GM12873 (cell line): Measurements from ENCODE around the gene KARS1.

Experiments used
- CTCF ChIP-seq: IDR thresholded peaks from 2 replicates; pipeline ENCODE4 v1.5.1; 2012; ENCODE audit warnings: low read depth, mild to moderate bottlenecking, moderate library complexity, low read length, control low read depth; ENCODE audit not compliant: insufficient read depth; ENCODE audit errors: missing control alignments

The KARS1 gene

GRCh38 chr16:75660726-75661302, 13.3 kb upstream of the KARS1 start:
- no peak for TF ChIP-seq CTCF

GRCh38 chr16:75660321-75660720, 12.9 kb upstream of the KARS1 start:
- no peak for TF ChIP-seq CTCF

- TF ChIP-seq CTCF: no peak
Observed at GRCh38 chr16:75658175-75658574, 10.7 kb upstream of the KARS1 start.

DNA sequence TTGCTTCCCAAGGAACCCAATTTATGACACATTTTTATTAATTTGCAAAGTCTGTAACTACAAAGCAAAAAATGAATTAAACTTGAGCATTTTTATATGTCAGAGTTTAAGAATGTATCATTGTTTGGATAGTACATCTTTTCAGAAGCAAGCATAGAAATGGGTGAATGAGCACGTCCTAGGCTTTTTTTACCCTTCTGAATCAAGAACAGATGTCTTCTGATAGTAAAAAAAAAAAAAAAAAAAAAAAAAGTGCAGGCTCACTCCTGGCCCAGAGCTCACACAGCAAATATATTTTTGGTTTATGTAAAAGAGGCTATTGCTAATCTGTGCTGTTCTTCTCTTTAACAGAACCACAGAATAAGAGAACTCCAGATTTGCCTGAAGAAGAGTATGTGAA, 6.5 kb upstream of the KARS1 start:
- no peak for TF ChIP-seq CTCF

- no peak for TF ChIP-seq CTCF
Observed at GRCh38 chr16:75648265-75649076, 1.0 kb upstream of the KARS1 start.

DNA sequence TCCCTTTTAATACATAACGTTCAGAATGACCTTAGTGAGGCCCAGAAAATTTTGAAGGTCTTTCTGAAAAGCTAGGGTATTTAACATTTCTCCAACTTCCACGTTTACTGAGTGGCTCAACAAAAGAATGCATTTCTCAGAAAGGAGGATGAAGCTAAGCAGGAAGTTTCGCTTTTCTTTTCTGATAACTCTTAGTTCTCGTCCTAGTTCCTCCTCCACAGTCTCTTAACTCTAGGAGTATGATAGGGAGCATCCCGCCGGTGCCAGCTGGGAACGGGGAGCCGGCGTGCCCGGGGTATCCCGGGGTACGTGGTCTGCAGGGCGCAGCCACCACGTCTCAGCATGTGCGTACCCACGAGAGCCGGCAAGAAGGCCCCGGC, 363 bp downstream of the KARS1 start:
- TF ChIP-seq CTCF: no peak

DNA sequence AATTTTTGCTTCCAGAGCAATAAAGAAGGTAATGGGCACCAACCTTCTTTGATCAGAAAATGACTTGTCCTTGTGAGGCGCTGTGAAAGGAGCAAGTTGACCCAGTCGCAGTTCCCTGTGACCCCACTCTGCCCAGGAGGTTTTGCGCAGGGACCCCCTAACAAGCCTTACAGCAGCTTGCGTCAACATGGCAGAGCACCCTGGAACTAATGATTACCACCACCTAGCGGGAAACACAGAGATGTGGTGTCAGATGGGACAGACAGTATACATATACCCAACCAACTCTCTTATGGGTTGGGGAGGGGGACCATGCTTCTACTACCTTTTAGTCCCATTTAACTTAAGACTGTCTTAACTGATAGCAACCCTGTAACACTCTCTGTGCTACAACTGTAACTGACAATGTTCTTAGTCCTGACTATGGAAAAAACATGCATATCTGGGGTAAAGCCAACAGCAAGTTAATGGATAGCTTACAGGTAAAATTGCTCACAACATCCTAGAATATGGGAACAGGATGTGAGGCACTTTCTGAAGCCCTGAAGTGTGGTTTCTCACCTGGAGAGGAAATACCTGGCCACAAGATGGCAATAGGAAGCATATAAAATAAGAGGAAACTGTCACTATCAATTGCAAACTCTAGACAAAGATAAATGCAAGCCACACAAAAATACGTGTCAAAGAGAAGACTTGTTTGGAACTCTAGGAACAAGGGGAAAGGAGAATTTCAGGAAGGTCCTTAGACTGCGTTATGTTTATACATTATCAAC, 3.0 kb downstream of the KARS1 start:
- no peak for TF ChIP-seq CTCF
